Stimulated activated CD4-positive, alpha-beta T cell treated with anti-CD3 and anti-CD28 coated beads, Interleukin-15, amount 100 ng/mL, for 1 hour (primary cell): Measurements from ENCODE around the gene IFNW1.
"Not testable (repeated sequence)": the region's sequence is repeated elsewhere in the genome, so short reads cannot be mapped to it uniquely, and the experiment has no call there.

Source experiments
- DNase-seq, 2 donors: peaks; one replicate each; pipeline ENCODE4 v3.0.0-alpha.2; 2020; ENCODE audit warnings: low read depth in 1 of 2, low spot score in 1 of 2

Gene IFNW1

DNA sequence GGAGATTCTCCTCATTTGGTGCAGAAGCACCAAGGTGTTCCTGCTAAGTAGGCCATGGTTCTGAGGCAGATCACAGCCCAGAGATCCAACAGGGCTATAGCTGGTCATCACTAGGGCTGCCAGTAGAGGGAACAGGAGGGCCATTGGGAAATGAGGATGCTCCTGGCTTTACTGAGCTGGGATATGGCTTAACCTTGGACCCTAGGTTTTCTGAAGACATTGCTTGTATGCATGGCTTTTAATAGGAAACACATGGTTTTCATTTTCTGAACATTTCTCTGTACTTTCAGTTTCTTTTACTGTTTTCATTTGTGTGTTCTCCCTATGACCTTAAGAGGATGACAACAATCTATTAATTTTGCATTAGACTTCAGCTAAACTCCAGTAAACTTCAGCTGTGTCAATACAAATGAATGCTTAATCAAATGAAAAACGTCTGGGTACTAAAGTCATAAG is at the start of gene IFNW1:
IFNW1 (minus strand) TSS at position 406 of the 456 bp plus-strand sequence; CDS start at position 144, 262 bp downstream.
- DNase-seq: no peak

DNA sequence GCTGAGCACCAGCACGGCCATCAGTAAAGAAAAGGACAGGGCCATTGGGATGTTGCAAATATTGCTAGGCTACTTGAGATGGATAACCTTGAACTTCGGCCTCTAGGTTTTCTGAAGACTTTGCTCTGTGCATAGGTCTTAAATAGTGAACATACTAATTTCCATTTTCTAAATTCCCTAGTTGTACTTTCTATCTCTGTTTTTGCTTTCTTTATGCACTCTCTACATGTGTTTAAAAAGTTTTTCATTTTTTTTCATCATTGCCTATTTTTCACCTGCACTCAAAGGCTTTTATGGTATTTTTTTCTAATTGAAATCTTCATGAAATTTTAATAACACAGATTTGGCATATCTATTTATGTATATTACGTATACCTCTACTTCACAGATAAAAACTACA is 45.9 kb upstream of the IFNW1 start, which contains the start of gene IFNA4:
IFNA4 (minus strand) TSS at position 101 of the 400 bp plus-strand sequence; CDS start at position 45, 56 bp downstream.
- not testable (repeated sequence) for DNase-seq

DNA sequence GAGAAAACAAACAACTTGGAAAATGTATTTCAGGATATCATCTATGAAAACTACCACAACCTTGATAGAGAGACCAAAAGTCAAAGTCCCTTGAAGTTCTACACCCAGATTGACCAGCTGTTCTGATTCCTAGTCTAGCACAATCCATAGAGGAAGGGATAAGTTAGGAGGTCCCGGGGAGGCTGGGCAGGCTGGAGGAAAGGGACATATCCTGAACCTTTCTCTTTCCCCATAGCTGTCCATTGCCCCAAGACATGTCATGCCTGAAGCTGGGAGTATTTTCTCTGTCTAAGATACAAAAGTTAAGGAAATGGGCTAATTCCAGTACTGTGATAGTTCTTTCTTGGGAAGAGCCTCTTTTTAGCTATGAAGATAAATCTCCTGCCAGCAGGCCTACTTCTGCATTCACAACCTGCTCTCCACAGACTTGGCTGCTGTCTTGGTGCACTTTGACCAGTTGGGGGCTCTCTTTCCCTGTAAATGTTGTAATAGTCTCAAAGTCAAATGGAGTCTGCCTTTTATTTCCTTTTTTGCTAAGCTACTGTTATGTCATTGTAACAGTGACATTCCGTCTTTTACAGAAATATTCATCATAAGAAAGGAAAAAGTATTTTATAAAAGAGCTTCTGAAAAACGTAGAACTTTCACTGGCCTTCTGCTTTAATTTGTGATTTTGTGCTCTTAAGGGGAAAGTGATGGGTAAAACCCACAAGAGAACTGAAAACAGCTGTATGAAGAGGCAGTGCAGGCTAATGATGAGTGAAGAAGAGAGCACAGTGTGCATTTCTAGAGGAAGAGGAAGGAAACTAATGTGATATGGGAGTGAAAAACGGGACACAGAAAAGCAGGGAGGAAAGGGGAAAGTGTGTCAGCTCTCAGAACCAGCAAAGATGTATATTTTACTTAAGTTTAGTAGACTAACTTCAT is 41.4 kb upstream of the IFNW1 start:
- not testable (repeated sequence) for DNase-seq

DNA sequence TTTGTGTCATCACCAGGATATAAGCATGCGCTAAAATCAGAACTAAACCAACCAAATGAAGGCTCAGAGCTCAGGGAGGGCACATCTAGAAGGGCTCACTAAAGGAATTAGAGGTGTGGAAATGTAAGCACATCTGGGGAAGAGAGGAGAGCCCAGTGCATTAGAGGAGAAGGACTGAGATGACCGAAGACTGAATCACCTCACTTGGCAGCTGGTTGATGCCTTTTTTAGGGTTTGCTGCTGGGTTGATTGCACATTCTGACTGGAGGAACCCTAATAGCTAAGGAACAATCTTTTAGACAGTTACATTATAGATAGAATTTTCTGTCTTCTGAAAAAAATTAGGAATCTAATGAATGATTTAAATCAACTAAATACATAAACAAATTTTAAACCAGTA is 33.0 kb upstream of the IFNW1 start:
- DNase-seq: no peak

DNA sequence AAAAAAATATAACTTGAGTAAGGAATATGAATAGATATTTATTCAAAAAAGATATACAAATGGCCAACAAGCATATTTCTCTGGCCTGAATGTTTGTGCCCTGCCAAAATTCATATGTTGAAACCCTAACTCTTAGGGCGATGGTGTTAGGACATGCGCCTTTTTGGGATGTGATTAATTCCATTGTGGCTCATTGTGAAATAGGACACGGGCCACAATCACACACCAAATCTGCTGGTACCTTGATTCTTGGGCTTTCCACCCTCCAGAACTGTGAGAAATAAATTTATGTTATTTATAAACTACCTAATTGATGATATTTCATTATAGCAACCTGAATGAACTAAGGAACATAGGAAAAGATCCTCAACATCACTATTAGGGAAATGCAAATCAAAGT is 30.5 kb upstream of the IFNW1 start:
- DNase-seq: no peak

DNA sequence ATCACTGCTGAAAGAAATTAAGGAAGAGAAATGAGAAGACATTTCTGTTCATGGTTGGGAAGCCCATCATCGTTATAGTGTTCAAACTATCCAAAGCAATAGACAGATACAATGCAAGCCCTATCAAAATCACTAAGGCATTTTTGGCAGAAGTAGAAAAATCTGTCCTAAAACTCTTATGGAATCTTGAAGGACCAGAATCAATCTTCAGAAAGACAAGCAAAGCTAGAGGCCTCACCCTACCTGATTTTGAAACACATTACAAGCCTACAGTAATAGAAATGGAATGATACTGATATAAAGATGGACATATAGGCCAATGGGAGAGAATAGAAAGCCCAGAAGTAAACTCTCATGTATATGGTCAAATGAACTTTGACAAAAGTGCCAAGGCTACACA is 29.7 kb upstream of the IFNW1 start:
- DNase-seq: no peak

DNA sequence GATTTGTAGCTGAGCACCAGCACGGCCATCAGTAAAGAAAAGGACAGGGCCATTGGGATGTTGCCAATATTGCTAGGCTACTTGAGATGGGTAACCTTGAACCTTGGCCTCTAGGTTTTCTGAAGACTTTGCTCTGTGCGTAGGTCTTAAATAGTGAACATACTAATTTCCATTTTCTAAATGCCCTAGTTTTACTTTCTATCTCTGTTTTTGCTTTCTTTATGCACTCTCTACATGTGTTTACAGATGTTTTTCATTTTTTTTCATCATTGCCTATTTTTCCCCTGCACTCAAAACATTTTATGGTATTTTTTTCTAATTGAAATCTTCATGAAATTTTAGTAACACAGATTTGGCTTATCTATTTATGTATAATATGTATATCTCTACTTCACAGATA is 24.9 kb upstream of the IFNW1 start, which contains the start of gene IFNA21:
IFNA21 (minus strand) TSS at position 101 of the 400 bp plus-strand sequence; CDS start at position 53, 48 bp downstream.
- DNase-seq: not testable (repeated sequence)

DNA sequence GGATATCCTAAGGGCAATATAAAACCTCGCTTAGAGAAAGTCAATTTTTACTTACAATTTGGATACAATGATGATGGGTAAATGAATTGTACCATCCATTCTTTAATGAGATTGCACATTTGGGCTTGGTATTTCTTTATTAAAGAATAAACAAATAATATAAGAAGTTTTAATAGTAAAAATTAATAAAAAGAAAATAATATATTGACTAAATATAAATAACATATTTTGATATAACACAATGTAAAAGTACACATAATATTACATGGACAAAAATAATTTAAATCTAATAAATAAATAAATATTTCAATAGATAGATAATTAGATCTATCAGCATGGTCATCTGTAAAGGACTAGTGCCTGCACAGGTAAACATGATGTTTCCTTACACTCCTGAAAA is 23.9 kb upstream of the IFNW1 start:
- no peak for DNase-seq

DNA sequence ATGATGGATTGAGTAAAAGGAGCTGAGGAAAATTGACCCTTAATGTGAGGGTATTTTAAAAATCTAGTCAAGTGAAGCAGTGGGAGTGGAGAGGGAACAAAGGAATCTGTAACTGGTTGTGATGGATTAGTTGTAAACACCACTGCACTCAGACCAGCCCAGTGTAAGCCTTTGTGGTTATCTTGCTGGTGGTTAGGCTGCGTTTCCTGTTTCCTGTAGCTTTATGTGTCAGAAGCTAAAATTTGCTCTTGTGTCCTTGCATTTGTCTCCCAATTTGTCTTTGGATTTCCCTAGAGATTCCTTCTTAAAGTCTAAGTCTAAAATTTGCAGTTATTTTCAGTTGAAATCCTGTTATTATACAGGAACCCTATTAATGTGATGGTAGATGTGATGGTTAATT is 18.5 kb upstream of the IFNW1 start:
- DNase-seq: no peak

DNA sequence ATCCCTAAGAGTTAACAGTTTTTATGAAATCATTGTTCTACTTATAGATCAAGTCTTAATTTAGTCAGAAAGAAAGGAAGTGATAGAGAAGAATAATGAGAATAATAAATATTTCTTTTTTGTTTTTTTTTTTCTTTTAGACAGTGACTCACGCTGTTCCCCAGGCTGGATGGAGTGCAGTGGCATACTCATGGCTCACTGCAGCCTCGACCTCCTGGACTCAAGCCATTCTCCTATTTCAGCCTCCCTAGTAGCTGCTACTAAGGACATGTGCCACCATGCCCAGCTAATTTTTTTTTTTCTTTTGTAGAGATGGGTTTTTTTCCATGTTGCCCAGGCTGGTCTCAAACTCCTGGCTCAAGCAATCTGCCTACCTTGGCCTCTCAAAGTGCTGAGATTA is 13.9 kb upstream of the IFNW1 start:
- DNase-seq: no peak

DNA sequence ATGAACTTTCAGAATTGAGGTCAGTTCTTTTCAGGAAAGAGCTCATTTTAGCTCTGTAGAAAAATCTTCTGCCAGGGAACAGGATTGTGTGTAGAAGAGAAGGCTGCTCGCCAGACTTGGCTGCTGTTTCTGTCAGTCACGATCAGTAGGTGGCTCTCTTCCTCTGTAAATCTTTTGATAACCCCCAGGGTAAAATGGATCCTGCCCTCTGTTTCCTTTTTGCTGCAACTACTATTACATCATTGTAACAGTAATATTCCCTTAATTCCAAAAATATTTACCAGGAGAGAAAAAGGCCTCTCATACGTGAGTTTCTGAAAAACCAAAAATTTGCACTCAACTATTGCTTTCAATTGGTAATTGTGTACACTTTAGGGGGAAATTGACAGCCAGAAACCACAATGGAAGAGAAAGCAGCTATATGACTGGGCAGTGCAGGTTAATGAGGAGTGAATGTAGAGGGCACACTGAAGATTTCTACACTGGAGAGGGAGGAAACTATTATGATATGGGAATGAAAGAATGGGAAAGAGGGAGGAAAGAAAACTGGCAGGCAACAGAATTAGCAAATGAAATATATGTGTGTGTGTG is 12.5 kb upstream of the IFNW1 start:
- DNase-seq: no peak

DNA sequence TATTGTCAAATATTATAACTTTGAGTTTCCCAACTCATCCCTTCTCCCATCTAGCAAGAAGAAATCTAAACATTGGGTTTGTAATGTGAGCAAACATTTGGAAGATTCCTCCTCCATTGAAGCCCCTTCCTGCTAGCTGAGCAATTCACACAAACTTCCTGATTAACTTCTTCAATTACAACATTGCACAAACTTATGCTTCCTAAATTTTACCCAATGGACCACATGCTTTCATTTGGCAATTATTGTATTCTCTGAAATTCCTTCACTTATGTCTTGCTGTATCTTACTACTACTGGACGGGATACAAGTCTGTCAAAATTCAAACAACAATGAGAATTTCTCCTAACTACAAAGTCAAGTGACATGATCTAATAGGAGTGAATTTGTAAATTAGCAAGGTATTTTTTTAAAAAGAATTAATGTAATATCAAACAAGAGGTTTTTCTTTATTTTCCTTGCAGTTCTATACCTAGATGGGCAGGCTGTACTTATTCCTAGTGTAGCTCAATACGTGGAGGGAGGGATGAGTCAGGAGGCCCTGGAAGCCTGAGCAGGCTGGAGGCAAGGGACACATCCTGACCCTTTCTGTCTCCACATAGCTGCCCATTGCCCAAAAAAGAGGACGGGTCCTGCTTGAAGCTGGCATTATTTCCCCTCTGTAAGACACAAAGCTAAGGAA is 11.8 kb upstream of the IFNW1 start:
- no peak for DNase-seq

DNA sequence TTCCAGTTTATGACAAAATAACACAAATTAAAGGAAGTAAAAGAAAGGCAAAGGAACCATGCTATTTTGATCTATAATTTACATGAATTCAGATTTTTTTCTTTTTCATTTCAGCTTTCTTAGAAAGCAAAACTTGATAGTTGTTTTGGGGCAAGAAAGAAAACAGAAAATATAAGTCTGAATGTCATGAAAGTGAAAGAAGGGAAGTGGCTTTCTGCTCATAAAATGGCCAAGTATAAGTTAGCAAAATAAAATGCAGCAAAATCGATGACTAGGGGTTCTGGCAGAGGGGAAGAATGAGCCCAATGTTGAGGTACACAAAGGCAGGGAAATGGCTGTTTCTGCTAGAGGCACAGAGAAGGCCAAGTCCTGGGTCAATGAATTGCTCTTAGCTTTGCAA is 3.0 kb upstream of the IFNW1 start:
- DNase-seq: no peak

DNA sequence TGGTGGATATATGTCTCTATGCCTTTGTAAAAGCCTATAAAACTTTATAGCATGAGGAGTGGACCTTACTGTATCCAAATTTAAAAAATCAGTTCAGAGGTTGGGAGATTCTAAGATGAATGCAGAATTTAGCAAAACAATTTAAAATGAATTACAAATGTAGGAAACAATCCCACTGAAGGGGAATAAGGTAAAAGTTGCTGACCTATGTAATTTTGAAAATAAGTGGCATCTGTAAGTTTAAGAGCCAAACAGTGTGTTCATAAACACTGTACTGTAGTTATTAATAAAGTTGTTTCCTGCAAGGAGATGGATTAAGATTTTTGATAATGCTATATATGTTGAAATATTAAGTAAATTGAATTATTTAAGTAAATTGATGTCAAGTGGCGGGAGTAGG is 4.6 kb downstream of the IFNW1 start:
- no peak for DNase-seq

DNA sequence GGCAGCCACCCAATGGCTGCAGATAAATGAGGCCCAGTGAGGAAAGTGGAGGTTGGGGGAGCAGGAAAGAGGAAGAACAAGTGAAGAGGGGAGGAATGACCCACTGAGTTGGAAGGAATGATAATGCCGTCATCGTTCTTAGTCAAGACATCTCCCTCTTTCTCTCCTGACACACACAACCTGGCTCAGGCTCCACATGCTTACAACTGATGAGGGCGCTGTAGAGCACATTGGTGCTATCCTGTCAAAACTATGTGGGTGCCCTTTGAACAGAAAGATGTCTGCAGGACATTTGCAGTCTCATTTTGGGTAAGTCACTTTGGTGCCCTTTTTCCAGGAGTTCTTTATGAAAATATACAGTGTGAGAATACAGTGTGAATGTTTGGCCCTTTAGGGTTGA is 5.9 kb downstream of the IFNW1 start:
- DNase-seq: no peak

DNA sequence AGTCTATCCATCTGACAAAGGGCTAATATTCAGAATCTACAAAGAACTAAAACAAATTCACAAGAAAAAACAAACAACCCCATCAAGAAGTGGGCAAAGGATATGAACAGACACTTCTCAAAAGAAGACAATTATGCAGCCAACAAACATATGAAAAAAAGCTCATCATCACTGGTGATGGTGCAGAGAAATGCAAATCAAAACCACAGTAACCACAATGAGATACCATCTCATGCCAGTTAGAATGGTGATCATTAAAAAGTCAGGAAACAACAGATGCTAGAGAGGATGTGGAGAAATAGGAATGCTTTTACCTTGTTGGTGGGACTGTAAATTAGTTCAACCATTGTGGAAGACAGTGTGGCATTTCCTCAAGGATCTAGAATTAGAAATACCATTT is 13.4 kb downstream of the IFNW1 start:
- DNase-seq: not testable (repeated sequence)

DNA sequence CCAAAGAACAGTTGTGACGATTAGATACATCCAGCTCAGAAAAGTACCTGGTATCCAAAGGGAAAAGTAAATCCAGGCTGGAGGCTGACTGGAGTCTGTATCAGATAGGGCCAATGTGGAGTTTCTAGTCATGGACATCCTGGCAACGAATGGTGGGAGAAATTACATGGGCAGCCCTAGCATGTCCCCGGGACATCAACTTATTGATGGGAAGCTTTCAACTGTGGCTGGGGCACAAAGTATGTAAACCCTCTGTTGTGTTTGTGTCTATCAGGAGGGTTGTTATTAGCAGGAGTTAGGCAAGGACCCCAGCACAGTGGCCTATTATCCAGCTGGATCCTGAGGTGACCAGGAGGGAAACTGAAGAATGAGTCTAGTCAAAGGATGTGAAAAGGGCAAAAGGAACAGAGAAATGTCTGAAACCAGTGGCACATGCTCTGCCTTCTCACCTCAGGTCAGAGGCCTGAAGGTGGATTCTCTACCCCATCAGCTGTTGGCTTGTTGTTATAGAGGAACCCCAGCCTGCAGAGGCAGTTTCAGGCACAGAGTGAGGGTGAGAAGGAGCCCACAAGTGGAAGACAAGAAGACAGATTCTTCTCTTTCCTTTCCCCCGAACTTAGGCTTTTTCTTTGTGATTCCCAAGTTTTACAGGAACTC is 19.9 kb downstream of the IFNW1 start:
- no peak for DNase-seq

DNA sequence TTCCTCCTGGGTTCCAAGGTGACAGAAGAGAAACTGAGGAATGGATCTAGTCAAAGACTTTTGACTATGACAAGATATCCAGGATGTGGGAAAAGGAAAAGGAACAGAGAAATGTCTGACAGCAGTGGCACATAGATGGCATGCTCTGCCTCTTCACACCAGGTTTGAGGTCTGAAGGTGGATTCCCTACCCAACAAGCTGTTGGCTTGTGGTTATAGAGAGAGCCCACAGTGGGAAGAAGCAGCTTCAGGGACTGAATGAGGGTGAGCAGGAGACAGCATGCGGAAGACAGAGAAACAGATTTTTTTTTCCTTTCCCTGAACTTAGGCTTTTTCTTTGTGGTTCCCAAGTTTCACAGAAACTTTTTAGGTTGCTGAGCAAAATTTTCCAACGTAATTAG is 20.6 kb downstream of the IFNW1 start:
- DNase-seq: no peak

DNA sequence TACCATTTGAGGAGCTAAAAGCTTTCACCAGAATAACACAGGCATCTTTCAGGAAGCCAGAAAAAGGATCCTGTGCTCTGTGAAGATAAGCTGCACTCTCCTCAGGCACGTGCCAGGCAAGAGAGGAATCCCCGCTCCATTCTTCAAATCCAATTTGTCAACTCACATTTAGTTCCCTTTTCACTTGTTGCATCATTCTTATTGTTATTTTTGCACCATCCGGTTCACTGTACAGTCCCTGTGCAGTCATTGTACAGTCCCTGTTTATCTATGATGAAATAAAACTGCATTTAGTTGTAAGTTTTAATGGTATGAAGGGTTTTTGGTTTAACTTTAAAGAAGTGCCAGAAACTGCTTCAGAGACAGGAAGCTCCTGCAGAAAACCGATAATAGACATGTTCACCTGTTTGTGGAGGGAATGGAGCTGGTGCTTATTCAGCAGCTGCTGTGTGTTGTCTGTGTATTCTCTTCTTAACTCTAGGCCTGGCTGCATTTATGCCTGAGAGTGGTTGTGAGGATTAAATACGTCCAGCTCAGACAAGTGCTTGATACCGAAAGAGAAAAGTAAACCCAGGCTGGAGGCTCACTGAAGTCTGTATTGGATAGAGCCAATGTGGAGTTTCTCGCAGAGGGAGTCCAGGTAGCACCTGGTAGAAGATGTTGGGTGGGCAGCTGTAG is 22.4 kb downstream of the IFNW1 start:
- no peak for DNase-seq

DNA sequence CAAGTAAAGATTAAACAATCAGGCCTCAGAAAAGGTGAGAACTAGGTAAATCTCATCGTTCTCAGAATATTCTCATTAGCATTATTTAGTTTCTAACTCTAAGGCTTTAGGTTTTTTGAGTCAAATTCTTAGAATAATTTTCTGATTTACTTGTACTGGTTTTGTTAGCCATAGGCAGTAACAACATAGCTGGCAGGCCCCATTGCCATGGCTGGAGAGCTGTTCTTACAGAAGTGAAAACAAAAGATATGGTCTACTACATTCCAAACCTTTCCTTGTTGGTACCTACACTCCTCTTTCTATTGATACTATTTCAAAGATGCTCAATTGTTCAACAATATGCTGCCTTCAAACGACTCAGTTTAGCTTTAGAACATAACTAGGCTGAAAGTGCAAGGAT is 27.3 kb downstream of the IFNW1 start:
- DNase-seq: no peak
